Neural cell (in vitro differentiated cells): ENCODE data around the gene RPL34. TPM values are rescaled to one million over a fixed set of nuclear protein-coding genes. Genes with fewer than 3 reads are reported as not detected.

Source experiments
- H2AFZ ChIP-seq: fragments of 200-600, 300-800 bp; sonication (generic), shearing (Covaris generic); 2 replicates; pipeline ENCODE4 v1.6.0; 2014; ENCODE audit warnings: low read depth, mild to moderate bottlenecking, antibody characterized with exemption, low read length, moderate library complexity
- H3F3A ChIP-seq: fragments of 200-600 bp; shearing (Covaris generic); 2 replicates; pipeline ENCODE4 v1.6.1; 2016; ENCODE audit warnings: mild to moderate bottlenecking, moderate library complexity, mixed read lengths, antibody characterized with exemption, low read length; ENCODE audit not compliant: insufficient read depth, poor library complexity, severe bottlenecking
- H3K27ac ChIP-seq: fragments of 200-600, 300-800 bp; sonication (generic), shearing (Covaris generic); 2 replicates; pipeline ENCODE4 v1.5.1; 2014; ENCODE audit warnings: mild to moderate bottlenecking, low read length, moderate library complexity
- H3K27me3 ChIP-seq: fragments of 300-800, 200-600 bp; sonication (generic), shearing (Covaris generic); 2 replicates; pipeline ENCODE4 v1.6.0; 2014; ENCODE audit warnings: mild to moderate bottlenecking, low read depth, low read length, moderate library complexity; ENCODE audit not compliant: insufficient read depth
- H3K36me3 ChIP-seq: fragments of 300-800, 200-600 bp; sonication (generic), shearing (Covaris generic); 2 replicates; pipeline ENCODE4 v1.5.1; 2014; ENCODE audit warnings: mild to moderate bottlenecking, antibody characterized with exemption, low read length, moderate library complexity; ENCODE audit not compliant: insufficient read depth
- H3K4me2 ChIP-seq: fragments of 300-800, 200-600 bp; sonication (generic), shearing (Covaris generic); 2 replicates; pipeline ENCODE4 v1.6.0; 2014; ENCODE audit warnings: mild to moderate bottlenecking, low read length
- H3K4me3 ChIP-seq: fragments of 300-800, 200-600 bp; sonication (generic), shearing (Covaris generic); 2 replicates; pipeline ENCODE4 v1.5.1; 2014; ENCODE audit warnings: mild to moderate bottlenecking, low read length, moderate library complexity
- H3K79me2 ChIP-seq: fragments of 200-600 bp; shearing (Covaris generic); replicated peaks from 2 replicates; pipeline ENCODE4 v1.6.0; 2014; ENCODE audit warnings: mild to moderate bottlenecking, low read length, moderate library complexity; ENCODE audit not compliant: insufficient read depth
- H3K9ac ChIP-seq: fragments of 300-800, 200-600 bp; sonication (generic), shearing (Covaris generic); 2 replicates; pipeline ENCODE4 v1.6.1; 2016; ENCODE audit warnings: mild to moderate bottlenecking, low read length, mixed read lengths
- H3K9me2 ChIP-seq: fragments of 200-600 bp; shearing (Covaris generic); 2 replicates; pipeline ENCODE4 v1.6.1; 2016; ENCODE audit warnings: mild to moderate bottlenecking, low read length, mixed read lengths; ENCODE audit not compliant: insufficient read depth
- H3K9me3 ChIP-seq: fragments of 200-600, 300-800 bp; sonication (generic), shearing (Covaris generic); 2 replicates; pipeline ENCODE4 v1.6.1; 2016; ENCODE audit warnings: mild to moderate bottlenecking, mixed run types, low read length, moderate library complexity, mixed read lengths
- H4K20me1 ChIP-seq: fragments of 200-600 bp; shearing (Covaris generic); 2 replicates; pipeline ENCODE4 v1.6.1; 2016; ENCODE audit warnings: mild to moderate bottlenecking, mixed run types; ENCODE audit not compliant: insufficient read depth
- MXI1 ChIP-seq: fragments of 450-650 bp; conservative IDR thresholded peaks from 2 replicates; pipeline ENCODE4 v1.6.1; 2014; ENCODE audit warnings: antibody characterized with exemption, mild to moderate bottlenecking; ENCODE audit not compliant: poor library complexity, severe bottlenecking
- POLR2AphosphoS5 ChIP-seq: IDR thresholded peaks from 2 replicates; pipeline ENCODE4 v1.6.1; 2012
- RAD21 ChIP-seq: fragments of 450-650 bp; conservative IDR thresholded peaks from 2 replicates; pipeline ENCODE4 v1.6.1; 2014; ENCODE audit warnings: antibody characterized with exemption, mild to moderate bottlenecking, moderate library complexity
- SMC3 ChIP-seq: fragments of 450-650 bp; conservative IDR thresholded peaks from 2 replicates; pipeline ENCODE4 v1.6.1; 2014; ENCODE audit warnings: antibody characterized with exemption, mild to moderate bottlenecking, moderate library complexity; ENCODE audit not compliant: poor library complexity
- polyA plus RNA-seq: library from polyadenylated mRNA; depleted of rRNA; stranded (reverse); fragments of >200 nt; gene quantifications from 2 replicates; pipeline ENCODE4 v1.2.3, GENCODE V29; 2014
- TF ChIP-seq, protein P1 (sequence below): fragments of 450-650 bp; IDR thresholded peaks from 2 replicates; pipeline ENCODE4 v1.5.1; 2014; ENCODE audit warnings: antibody characterized with exemption, mild to moderate bottlenecking, moderate library complexity; ENCODE audit not compliant: poor library complexity, severe bottlenecking
- TF ChIP-seq, protein P2 (sequence below): IDR thresholded peaks from 2 replicates; pipeline ENCODE4 v1.6.1; 2012; ENCODE audit warnings: borderline replicate concordance

Gene RPL34
- polyA plus RNA-seq, 1 donor from 2014 or later: 2,458 TPM

DNA sequence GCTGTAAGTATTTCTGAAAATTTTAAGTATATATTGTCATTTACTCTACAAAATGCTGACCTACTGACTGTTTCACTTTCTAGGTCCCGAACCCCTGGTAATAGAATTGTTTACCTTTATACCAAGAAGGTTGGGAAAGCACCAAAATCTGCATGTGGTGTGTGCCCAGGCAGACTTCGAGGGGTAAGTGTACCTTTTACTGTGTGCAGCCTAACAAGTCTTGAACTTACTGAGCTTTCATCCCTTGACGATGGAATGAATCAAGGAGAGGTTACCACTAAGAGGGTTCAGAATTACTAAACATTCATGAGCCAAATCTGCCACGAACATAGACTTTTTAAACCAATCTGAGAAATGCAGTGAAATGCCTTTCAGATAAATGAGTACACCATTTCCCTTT is 1.6 kb downstream of the RPL34 start:
- Histone ChIP-seq H3K79me2 (peaks cover 13% of the 10 kb centered on the region), H3K4me2 (no peak overlapping the region), H3K9ac (no peak overlapping the region), H3K36me3 (no peaks in the 10 kb centered on the region), H2AFZ (no peak overlapping the region), H3F3A (no peaks in the 10 kb centered on the region), H3K4me3 (peak overlapping the region; percentile 72), H4K20me1 (no peaks in the 10 kb centered on the region), H3K27me3 (no peaks in the 10 kb centered on the region), H3K27ac (no peak overlapping the region), H3K9me2 (no peaks in the 10 kb centered on the region), H3K9me3 (no peaks in the 10 kb centered on the region)
- TF ChIP-seq, protein P1, sequence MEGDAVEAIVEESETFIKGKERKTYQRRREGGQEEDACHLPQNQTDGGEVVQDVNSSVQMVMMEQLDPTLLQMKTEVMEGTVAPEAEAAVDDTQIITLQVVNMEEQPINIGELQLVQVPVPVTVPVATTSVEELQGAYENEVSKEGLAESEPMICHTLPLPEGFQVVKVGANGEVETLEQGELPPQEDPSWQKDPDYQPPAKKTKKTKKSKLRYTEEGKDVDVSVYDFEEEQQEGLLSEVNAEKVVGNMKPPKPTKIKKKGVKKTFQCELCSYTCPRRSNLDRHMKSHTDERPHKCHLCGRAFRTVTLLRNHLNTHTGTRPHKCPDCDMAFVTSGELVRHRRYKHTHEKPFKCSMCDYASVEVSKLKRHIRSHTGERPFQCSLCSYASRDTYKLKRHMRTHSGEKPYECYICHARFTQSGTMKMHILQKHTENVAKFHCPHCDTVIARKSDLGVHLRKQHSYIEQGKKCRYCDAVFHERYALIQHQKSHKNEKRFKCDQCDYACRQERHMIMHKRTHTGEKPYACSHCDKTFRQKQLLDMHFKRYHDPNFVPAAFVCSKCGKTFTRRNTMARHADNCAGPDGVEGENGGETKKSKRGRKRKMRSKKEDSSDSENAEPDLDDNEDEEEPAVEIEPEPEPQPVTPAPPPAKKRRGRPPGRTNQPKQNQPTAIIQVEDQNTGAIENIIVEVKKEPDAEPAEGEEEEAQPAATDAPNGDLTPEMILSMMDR: no peak
- TF ChIP-seq SMC3 (no peak), MXI1 (no peak)

DNA sequence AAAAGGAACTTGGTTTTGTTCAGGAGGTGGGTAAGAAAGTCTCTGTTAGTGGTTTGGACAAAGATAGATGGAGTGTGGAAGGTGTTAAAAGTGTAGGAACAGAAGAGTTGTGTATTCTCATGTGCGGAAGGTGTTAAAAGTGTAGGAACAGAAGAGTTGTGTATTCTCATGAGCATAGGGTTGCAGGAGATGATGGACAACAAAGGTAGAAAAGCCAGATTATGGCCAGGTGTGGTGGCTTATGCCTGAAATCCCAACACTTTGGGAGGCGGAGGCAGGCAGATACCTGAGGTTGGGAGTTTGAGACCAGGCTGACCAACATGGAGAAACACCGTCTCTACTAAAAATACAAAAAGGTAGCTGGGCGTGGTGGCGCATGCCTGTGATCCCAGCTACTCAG is 2.5 kb downstream of the RPL34 start:
- H2AFZ ChIP-seq: no peak overlapping the region
- H4K20me1 ChIP-seq: no peaks in the 10 kb centered on the region
- H3F3A ChIP-seq: no peaks in the 10 kb centered on the region
- H3K4me3 ChIP-seq: no peak overlapping the region
- no peak for TF ChIP-seq RAD21
- TF ChIP-seq, protein P1: no peak
- TF ChIP-seq, protein P2, sequence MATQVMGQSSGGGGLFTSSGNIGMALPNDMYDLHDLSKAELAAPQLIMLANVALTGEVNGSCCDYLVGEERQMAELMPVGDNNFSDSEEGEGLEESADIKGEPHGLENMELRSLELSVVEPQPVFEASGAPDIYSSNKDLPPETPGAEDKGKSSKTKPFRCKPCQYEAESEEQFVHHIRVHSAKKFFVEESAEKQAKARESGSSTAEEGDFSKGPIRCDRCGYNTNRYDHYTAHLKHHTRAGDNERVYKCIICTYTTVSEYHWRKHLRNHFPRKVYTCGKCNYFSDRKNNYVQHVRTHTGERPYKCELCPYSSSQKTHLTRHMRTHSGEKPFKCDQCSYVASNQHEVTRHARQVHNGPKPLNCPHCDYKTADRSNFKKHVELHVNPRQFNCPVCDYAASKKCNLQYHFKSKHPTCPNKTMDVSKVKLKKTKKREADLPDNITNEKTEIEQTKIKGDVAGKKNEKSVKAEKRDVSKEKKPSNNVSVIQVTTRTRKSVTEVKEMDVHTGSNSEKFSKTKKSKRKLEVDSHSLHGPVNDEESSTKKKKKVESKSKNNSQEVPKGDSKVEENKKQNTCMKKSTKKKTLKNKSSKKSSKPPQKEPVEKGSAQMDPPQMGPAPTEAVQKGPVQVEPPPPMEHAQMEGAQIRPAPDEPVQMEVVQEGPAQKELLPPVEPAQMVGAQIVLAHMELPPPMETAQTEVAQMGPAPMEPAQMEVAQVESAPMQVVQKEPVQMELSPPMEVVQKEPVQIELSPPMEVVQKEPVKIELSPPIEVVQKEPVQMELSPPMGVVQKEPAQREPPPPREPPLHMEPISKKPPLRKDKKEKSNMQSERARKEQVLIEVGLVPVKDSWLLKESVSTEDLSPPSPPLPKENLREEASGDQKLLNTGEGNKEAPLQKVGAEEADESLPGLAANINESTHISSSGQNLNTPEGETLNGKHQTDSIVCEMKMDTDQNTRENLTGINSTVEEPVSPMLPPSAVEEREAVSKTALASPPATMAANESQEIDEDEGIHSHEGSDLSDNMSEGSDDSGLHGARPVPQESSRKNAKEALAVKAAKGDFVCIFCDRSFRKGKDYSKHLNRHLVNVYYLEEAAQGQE: no peak
- no peak for TF ChIP-seq POLR2AphosphoS5
- no peaks in the 10 kb centered on the region for H3K27me3 ChIP-seq
- H3K36me3 ChIP-seq: no peaks in the 10 kb centered on the region
- no peaks in the 10 kb centered on the region for H3K9me3 ChIP-seq
- no peak overlapping the region for H3K27ac ChIP-seq
- H3K4me2 ChIP-seq: no peak overlapping the region
- no peak overlapping the region for H3K9ac ChIP-seq
- H3K9me2 ChIP-seq: no peaks in the 10 kb centered on the region
- peaks cover 13% of the 10 kb centered on the region for H3K79me2 ChIP-seq
